HG03558 (cell line): ENCODE measurements around the gene VRK2.
"Not testable (repeated sequence)": the region's sequence is repeated elsewhere in the genome, so short reads cannot be mapped to it uniquely, and the experiment has no call there.

Experiments used
- ATAC-seq: cut with Tn5 transposase; IDR thresholded peaks from one replicate; pipeline ENCODE4 v1.9.1; 2021; ENCODE audit warnings: moderate number of reproducible peaks; ENCODE audit not compliant: unreplicated experiment; ENCODE audit errors: extremely low read depth

The VRK2 gene

GRCh38 chr2:58106896-58107295 lies 60.3 kb downstream of the VRK2 start:
- no peak for ATAC-seq

GRCh38 chr2:58107803-58108710 lies 61.5 kb downstream of the VRK2 start:
- no peak for ATAC-seq

GRCh38 chr2:58109481-58109880 lies 62.9 kb downstream of the VRK2 start:
- ATAC-seq: no peak

GRCh38 chr2:58110765-58111164 lies 64.2 kb downstream of the VRK2 start:
- no peak for ATAC-seq

GRCh38 chr2:58113563-58113962 lies 67.0 kb downstream of the VRK2 start:
- not testable (repeated sequence) for ATAC-seq

- ATAC-seq: no peak
Observed at GRCh38 chr2:58120626-58121229, 74.1 kb downstream of the VRK2 start.

- ATAC-seq: no peak
Observed at GRCh38 chr2:58122040-58122439, 75.4 kb downstream of the VRK2 start.

- ATAC-seq: no peak
Observed at GRCh38 chr2:58122540-58122939, 75.9 kb downstream of the VRK2 start.

GRCh38 chr2:58127111-58127510 lies 80.5 kb downstream of the VRK2 start:
- ATAC-seq: no peak

GRCh38 chr2:58130238-58130637 lies 83.6 kb downstream of the VRK2 start:
- ATAC-seq: no peak

- no peak for ATAC-seq
Observed at GRCh38 chr2:58131191-58132011, 84.8 kb downstream of the VRK2 start.

GRCh38 chr2:58133395-58133794 lies 86.8 kb downstream of the VRK2 start:
- no peak for ATAC-seq

GRCh38 chr2:58135861-58136260 lies 89.3 kb downstream of the VRK2 start:
- ATAC-seq: no peak

- ATAC-seq: no peak
Observed at GRCh38 chr2:58137221-58137620, 90.6 kb downstream of the VRK2 start.

GRCh38 chr2:58137856-58138255 lies 91.2 kb downstream of the VRK2 start:
- no peak for ATAC-seq

- no peak for ATAC-seq
Observed at GRCh38 chr2:58138396-58139030, 91.9 kb downstream of the VRK2 start.

- no peak for ATAC-seq
Observed at GRCh38 chr2:58140508-58141072, 94.0 kb downstream of the VRK2 start.

- ATAC-seq: not testable (repeated sequence)
Observed at GRCh38 chr2:58145769-58146168, 99.2 kb downstream of the VRK2 start.

GRCh38 chr2:58146707-58147106 lies 100.1 kb downstream of the VRK2 start:
- no peak for ATAC-seq

- no peak for ATAC-seq
Observed at GRCh38 chr2:58155160-58155778, 108.7 kb downstream of the VRK2 start.
